Spleen (tissue), 11 donors: ENCODE measurements around the gene SEPTIN2. TPM values are rescaled to one million over a fixed set of nuclear protein-coding genes. Genes with fewer than 3 reads are reported as not detected.
A peak's percentile ranks its signal among the peaks of the same experiment; 100 is the strongest.

Experiments
- DNase-seq: peaks from one replicate; pipeline ENCODE4 v3.0.0-alpha.2; 2020
- H3K27ac ChIP-seq, 8 donors: fragments of 200-600 bp; sonication (generic) in 7 of 8; 1 replicate in 4 of 8; 2 replicates in 4 of 8; pipeline versions ENCODE4 v1.5.0 to v1.8.0; 2016 to 2021; ENCODE audit warnings: inconsistent platforms in 4 of 8, mild to moderate bottlenecking in 4 of 8, moderate library complexity in 1 of 8
- H3K27me3 ChIP-seq, 7 donors: fragments of 200-600 bp; sonication (generic) in 6 of 7; replicated peaks in 1 of 7; 1 replicate in 4 of 7; 2 replicates in 3 of 7; pipeline versions ENCODE4 v1.5.0 to v1.8.0; 2016 to 2021; ENCODE audit warnings: inconsistent platforms in 3 of 7, mild to moderate bottlenecking in 1 of 7
- H3K36me3 ChIP-seq, 6 donors: fragments of 200-600 bp; sonication (generic) in 5 of 6; 1 replicate in 4 of 6; 2 replicates in 2 of 6; pipeline versions ENCODE4 v1.5.0 to v1.8.0; 2016 to 2021; ENCODE audit warnings: inconsistent platforms in 2 of 6
- H3K4me1 ChIP-seq, 6 donors: fragments of 200-600 bp; sonication (generic) in 5 of 6; 1 replicate in 3 of 6; 2 replicates in 3 of 6; pipeline versions ENCODE4 v1.5.0 to v1.8.0; 2016 to 2021; ENCODE audit warnings: inconsistent platforms in 3 of 6
- H3K4me3 ChIP-seq, 8 donors: fragments of 200-600 bp; sonication (generic) in 7 of 8; 1 replicate in 4 of 8; 2 replicates in 4 of 8; pipeline versions ENCODE4 v1.5.0 to v1.8.0; 2016 to 2021; ENCODE audit warnings: inconsistent platforms in 4 of 8, mild to moderate bottlenecking in 4 of 8, moderate library complexity in 2 of 8
- H3K9me3 ChIP-seq, 8 donors: fragments of 200-600 bp; sonication (generic) in 7 of 8; 1 replicate in 4 of 8; 2 replicates in 4 of 8; pipeline versions ENCODE4 v1.5.0 to v1.8.0; 2016 to 2021; ENCODE audit warnings: inconsistent platforms in 4 of 8
- POLR2A ChIP-seq, 3 donors: fragments of 450-650 bp; IDR thresholded peaks; one replicate each; pipeline ENCODE4 v1.5.1; 2017; ENCODE audit warnings: antibody characterized with exemption in 3 of 3, mild to moderate bottlenecking in 1 of 3
- POLR2AphosphoS5 ChIP-seq, 3 donors: sonication (generic); formaldehyde crosslinking; IDR thresholded peaks; one replicate each; pipeline ENCODE4 v1.5.1; 2017; ENCODE audit warnings: antibody characterized with exemption in 3 of 3
- WGBS, 5 donors: extraction: QIAGEN DNeasy Blood & Tissue Kit in 3 of 5; methylation state at CpG; one replicate each; pipeline versions ENCODE4 v1.1.5 to v1.1.7; 2013 to 2018; 5-methylcytosine and 5-hydroxymethylcytosine counted together
- intact Hi-C: fragments of 100-400 bp; cut with DNase I; formaldehyde crosslinking; loops from one replicate; pipeline ENCODE4 v1.15.0; 2023; ENCODE audit warnings: low total_unique reads
- polyA plus RNA-seq, 3 donors: library from polyadenylated mRNA; stranded (reverse); fragments of 200-250 nt; gene quantifications; one replicate each; pipeline ENCODE4 v1.2.1, GENCODE V29; 2013
- total RNA-seq, 7 donors: library from RNA; depleted of rRNA in 3 of 7; stranded (reverse); fragments of >200 nt in 3 of 7; fragmentation: NEBNext Ultra II Directional in 4 of 7; extraction: Animal tissue kit (Norgen Biotek cat#: 25700) in 4 of 7; gene quantifications; one replicate each; pipeline versions ENCODE4 v1.1.0 to v1.2.1, GENCODE V29; 2016 to 2021
- TF ChIP-seq, protein P1 (sequence below), 11 experiments: fragments of 200-600 bp in 7 of 11; fragments of 450-650 bp in 4 of 11; sonication (generic) in 4 of 11; IDR thresholded peaks in 8 of 11; conservative IDR thresholded peaks in 3 of 11; 1 replicate in 7 of 11; 2 replicates in 4 of 11; pipeline versions ENCODE4 v1.4.0 to v1.8.0; 2016 to 2021; ENCODE audit warnings: antibody characterized with exemption in 11 of 11, inconsistent platforms in 4 of 11, mild to moderate bottlenecking in 1 of 11
- donor health status: healthy with polysubstance abuse.
- donor health status: DM: no; HTN: no; CAD: no; lungs with moderate emphysema.
- donor health status: DM: no; HTN: no; CAD: no.
- donor health status: Bipolar disorder and iron deficiency.
- donor health status: healthy.
- donor health status: DM: no; HTN: no; CAD: no.
- donor health status: DM: yes; HTN: yes; CAD: no.

Gene SEPTIN2
- total and polyA plus RNA-seq, 10 donors: 90.3 to 350 (median 279) TPM

- Histone ChIP-seq H3K9me3 (no peaks in the 10 kb centered on the region), H3K27me3 (no peaks in the 10 kb centered on the region), H3K4me1 (peaks cover 35 to 60% (median 52%) of the 10 kb centered on the region in 6 donors), H3K27ac (peak overlapping the region in 1 of 8 donors; percentile 32), H3K36me3 (peaks cover 0 to 61% (median 21%) of the 10 kb centered on the region in 6 donors), H3K4me3 (no peak overlapping the region)
- intact Hi-C loops: no loop called here
- WGBS, 5 donors: 96 to 100% (median 98%) methylated on average over 1 of the region's 1 CpG
- DNase-seq: no peak
- TF ChIP-seq, protein P1, sequence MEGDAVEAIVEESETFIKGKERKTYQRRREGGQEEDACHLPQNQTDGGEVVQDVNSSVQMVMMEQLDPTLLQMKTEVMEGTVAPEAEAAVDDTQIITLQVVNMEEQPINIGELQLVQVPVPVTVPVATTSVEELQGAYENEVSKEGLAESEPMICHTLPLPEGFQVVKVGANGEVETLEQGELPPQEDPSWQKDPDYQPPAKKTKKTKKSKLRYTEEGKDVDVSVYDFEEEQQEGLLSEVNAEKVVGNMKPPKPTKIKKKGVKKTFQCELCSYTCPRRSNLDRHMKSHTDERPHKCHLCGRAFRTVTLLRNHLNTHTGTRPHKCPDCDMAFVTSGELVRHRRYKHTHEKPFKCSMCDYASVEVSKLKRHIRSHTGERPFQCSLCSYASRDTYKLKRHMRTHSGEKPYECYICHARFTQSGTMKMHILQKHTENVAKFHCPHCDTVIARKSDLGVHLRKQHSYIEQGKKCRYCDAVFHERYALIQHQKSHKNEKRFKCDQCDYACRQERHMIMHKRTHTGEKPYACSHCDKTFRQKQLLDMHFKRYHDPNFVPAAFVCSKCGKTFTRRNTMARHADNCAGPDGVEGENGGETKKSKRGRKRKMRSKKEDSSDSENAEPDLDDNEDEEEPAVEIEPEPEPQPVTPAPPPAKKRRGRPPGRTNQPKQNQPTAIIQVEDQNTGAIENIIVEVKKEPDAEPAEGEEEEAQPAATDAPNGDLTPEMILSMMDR (IDR thresholded peaks at IDR 0.05 in 8 of 11, conservative IDR thresholded peaks at IDR 0.05 in 3 of 11): no peak
- TF ChIP-seq POLR2A (IDR thresholded peaks at IDR 0.05): no peak
- no peak for TF ChIP-seq POLR2AphosphoS5 (IDR thresholded peaks at IDR 0.05)
Observed at GRCh38 chr2:241325257-241325656, 9.5 kb downstream of the SEPTIN2 start.

GRCh38 chr2:241329669-241330615, 14.2 kb downstream of the SEPTIN2 start:
- TF ChIP-seq POLR2AphosphoS5 (IDR thresholded peaks at IDR 0.05) (no peak), POLR2A (IDR thresholded peaks at IDR 0.05) (no peak)
- TF ChIP-seq, protein P1 (IDR thresholded peaks at IDR 0.05 in 8 of 11, conservative IDR thresholded peaks at IDR 0.05 in 3 of 11): no peak
- peaks cover 0 to 13% (median 6%) of the 10 kb centered on the region in 6 donors for H3K4me1 ChIP-seq
- WGBS, 5 donors: 94 to 96% (median 95%) methylated on average over 11 of the region's 11 CpGs
- no peaks in the 10 kb centered on the region for H3K9me3 ChIP-seq
- no peaks in the 10 kb centered on the region for H3K27me3 ChIP-seq
- peaks cover 0 to 99% (median 28%) of the 10 kb centered on the region in 6 donors for H3K36me3 ChIP-seq
- intact Hi-C loops: loop anchor here (10.0 kb wide), 1 partner anchor 55 kb away; no protein-coding TSS in a partner anchor
- no peak for DNase-seq
- H3K27ac ChIP-seq: no peak overlapping the region
- no peak overlapping the region for H3K4me3 ChIP-seq

DNA sequence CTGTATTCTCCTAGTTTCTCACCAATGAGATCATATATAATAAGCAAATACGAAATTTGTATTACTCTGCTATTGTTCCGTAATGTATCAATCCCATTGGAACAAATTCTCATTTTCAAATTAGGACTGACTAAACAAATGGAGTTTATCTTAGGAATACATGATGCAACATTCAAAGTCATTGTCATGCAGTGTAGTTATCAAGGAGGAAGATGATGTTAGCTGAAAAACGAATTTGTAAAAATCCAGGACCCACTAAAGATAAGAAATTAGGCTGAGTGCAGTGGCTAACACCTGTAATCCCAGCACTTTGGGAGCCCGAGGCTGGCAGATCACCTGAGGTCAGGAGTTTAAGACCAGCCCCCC, 14.9 kb downstream of the SEPTIN2 start:
- DNase-seq: no peak
- no peak overlapping the region for H3K4me3 ChIP-seq
- intact Hi-C loops: loop anchor here (10.0 kb wide), 1 partner anchor 56 kb away; no protein-coding TSS in a partner anchor
- H3K36me3 ChIP-seq: peaks cover 0 to 100% (median 32%) of the 10 kb centered on the region in 6 donors
- H3K27me3 ChIP-seq: no peaks in the 10 kb centered on the region
- H3K4me1 ChIP-seq: peaks cover 0 to 7% (median 0%) of the 10 kb centered on the region in 6 donors
- 90 to 98% (median 93%) methylated on average over 4 of the region's 4 CpGs for WGBS, 5 donors
- no peaks in the 10 kb centered on the region for H3K9me3 ChIP-seq
- H3K27ac ChIP-seq: no peak overlapping the region
- no peak for TF ChIP-seq POLR2A (IDR thresholded peaks at IDR 0.05)
- TF ChIP-seq POLR2AphosphoS5 (IDR thresholded peaks at IDR 0.05): no peak
- TF ChIP-seq, protein P1 (IDR thresholded peaks at IDR 0.05 in 8 of 11, conservative IDR thresholded peaks at IDR 0.05 in 3 of 11): no peak

DNA sequence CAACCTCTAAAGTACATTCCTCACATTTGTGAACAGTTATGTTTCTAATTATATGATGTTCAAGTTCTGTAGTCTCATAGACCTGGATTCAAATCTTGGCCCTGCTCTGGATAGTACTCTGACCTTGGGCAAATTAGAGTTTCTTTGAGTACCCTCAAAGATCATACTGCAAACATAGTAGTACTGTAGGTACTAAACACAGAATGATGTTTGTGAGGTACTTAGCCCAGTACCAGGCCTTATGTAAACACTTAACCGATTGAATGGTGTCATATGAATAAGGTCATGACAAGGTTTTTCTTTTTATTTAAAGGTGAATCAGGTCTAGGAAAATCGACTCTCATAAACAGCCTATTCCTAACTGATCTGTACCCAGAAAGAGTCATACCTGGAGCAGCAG, 19.1 kb downstream of the SEPTIN2 start:
- DNase-seq: no peak
- no peak overlapping the region for H3K27ac ChIP-seq
- H3K4me1 ChIP-seq: peaks cover 0 to 24% (median 10%) of the 10 kb centered on the region in 6 donors
- peaks cover 0 to 95% (median 46%) of the 10 kb centered on the region in 6 donors for H3K36me3 ChIP-seq
- no peaks in the 10 kb centered on the region for H3K9me3 ChIP-seq
- H3K4me3 ChIP-seq: no peak overlapping the region
- 89 to 95% (median 91%) methylated on average over 2 of the region's 2 CpGs for WGBS, 5 donors
- H3K27me3 ChIP-seq: no peaks in the 10 kb centered on the region
- intact Hi-C loops: loop anchor here (10.0 kb wide), 1 partner anchor 60 kb away; no protein-coding TSS in a partner anchor
- TF ChIP-seq, protein P1 (IDR thresholded peaks at IDR 0.05 in 8 of 11, conservative IDR thresholded peaks at IDR 0.05 in 3 of 11): no peak
- TF ChIP-seq POLR2AphosphoS5 (IDR thresholded peaks at IDR 0.05) (no peak), POLR2A (IDR thresholded peaks at IDR 0.05) (no peak)
